NCI-H526 treated with DMSO at 0.1 percent for 48 hours (cell line): Measurements from ENCODE around the gene IL34.

ENCODE experiments used
- DNase-seq: peaks from one replicate; lab custom pipeline; 2025; lab: John Stamatoyannopoulos, UW

IL34 gene

DNA sequence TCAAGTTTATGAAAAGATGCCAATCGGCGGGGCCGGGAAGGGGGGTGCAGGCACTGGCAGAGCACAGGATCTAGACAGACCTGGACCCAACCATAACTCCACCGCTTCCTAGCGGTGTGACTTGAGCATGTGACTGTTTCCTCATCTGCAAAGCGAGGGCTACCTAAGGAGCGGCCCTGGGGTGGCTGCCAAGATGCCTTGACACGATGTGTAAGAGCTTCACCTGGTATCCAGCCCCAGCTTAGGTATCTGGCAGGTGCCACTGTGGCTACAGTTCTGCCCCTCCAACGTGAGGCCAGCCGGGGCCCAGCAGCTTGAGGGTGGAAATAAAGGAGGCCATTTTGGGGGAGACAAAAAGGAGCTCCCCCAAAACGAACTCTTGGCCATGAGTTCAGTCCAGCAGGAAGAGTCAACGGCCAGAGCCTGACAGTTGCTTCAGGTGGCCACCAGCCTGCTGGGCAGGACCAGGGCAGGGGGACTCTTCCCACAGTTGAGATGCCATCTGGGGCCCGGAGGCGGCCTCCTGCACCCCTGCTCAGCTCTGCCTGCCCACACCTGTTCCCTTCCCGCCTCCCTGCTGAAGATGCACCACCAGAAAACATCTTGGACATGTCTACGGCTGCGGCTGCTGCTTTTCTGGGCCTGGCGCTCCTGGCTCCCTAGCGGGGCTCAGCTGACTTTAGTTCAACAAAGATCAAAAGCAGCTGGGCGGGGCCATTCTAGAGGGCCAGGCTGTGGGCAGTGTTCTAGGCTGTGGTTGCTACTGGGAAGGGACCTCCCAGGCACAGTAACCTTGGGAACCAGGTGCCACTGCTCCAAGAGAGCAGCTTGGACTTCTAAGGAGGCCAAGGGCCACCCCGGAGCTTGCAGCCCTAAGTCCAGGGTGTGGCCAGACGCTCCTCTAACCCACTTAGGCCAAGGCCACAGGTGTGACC is 42.9 kb downstream of the IL34 start:
- no peak for DNase-seq

DNA sequence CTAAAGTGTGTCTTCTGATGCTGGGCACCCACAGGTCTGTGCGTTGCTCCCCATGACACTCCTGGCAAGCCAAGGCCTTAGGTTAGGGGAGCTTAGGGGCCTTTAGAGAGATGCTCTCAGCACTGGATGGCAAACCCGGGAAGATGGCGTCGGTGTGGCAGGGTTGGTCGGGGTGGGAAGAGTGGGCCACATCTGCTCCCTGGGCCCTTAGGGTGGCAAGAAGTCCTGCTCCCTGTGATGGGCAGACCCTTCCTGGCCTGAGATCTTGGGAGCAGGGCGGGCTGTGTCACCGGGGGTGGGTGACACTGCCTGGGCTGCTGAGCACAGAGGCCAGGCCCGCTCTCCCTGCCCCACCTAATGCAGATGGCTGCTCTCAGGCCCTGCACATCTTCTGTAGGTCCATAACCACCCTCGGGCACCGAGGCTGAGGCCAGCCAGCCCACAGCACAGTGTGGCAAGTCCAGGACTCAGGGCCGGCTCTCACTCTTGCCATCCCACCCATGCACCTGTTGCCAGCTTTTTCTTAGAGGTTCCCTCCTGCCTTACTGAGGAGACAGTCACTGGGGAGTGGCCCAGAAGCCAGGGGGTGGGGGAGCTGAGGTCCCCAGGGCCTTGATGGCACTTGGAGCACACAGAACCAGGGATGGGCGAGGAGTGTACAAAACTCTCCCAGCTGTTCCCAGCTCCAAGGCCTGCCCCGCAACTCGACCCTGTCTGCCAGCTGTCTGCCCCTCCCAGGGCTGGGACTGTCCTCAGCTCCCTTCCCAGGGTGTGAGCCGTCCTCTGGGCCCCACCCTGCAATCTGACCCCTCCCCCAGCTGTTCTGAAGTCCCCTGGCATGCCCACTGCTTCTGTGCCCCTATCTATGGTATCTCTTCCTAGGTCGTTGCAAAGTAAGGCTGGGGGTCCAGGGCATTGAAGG is 43.9 kb downstream of the IL34 start:
- no peak for DNase-seq

DNA sequence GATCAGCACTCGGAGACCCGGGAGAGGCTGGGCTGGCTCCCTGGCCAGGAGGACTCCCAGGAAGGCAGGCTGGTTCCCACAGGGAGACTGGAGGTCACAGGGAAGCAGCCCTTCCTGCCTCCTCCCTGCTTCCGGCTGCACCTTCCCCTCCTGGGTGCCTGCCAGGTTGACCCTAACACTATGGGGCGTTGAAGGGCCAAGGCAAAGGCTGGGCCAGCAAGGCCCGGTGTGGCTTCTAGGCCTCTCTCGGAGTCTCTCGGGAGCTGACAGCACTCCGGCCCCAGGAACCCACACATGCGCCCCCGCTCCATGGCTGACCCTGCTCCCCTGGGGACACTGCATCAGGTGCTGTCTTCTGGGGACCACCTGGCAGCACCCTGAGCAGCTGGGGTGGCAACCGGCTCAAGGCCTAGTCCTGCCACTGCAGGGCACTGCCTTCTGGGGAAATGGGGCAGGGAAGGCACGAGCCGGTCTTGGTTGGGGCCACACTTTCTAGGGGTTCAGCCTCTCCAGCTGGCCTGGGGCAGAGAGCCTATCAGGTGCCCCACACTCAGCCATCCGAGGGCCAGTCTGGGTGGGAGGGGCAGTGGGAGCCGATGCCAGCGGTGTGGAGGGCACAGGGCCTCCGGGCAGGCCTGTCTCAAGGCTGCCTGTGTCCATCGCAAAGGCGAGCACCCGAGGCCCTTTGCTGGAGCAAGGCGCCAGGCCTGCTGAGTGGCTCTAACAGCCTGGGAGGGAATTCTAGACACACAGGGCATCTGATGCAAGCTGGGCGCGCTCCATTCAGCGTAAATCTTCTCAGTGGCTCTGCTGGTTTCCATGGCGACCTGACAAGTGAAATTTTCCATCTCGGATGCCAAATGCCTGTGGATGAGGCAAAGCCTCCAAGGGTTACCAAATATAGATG is 45.1 kb downstream of the IL34 start:
- DNase-seq, result no peak

DNA sequence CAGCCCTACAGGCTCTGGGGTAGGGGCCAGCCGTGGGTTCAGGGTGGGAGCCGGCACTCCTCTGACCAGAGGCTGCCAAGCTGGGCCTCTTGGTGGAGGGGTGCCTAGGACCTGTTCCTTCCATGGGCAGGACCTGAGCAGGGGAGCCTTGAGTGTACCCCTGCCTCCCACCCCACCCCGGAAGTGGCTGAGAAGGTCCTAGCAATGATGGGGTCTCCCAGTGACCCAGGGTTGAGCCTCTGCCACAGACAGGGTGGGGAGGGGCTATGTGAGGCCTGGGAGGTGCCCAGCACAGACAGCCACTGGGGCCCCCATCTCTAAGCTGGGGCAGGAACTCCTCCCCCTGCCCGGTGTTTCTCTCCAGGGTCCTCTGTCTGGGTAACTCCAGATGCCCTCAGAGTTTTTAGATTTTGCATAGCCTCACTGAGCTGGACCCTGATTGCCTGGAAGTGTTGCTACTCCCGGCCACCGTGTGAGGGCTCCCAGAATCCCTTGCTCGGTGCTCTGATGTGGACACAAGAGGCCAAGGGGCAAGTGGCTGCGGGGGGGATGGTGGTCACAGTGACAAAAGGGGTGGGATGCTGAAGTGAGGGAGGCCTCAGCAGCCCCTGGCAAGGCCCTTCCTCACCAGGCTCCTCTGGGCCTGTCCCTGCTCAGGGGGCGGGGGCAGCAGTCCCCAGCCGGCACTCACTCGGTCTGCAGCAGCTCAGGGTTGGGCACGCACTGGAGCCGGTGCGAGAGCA is 45.9 kb downstream of the IL34 start:
- DNase-seq, result no peak

DNA sequence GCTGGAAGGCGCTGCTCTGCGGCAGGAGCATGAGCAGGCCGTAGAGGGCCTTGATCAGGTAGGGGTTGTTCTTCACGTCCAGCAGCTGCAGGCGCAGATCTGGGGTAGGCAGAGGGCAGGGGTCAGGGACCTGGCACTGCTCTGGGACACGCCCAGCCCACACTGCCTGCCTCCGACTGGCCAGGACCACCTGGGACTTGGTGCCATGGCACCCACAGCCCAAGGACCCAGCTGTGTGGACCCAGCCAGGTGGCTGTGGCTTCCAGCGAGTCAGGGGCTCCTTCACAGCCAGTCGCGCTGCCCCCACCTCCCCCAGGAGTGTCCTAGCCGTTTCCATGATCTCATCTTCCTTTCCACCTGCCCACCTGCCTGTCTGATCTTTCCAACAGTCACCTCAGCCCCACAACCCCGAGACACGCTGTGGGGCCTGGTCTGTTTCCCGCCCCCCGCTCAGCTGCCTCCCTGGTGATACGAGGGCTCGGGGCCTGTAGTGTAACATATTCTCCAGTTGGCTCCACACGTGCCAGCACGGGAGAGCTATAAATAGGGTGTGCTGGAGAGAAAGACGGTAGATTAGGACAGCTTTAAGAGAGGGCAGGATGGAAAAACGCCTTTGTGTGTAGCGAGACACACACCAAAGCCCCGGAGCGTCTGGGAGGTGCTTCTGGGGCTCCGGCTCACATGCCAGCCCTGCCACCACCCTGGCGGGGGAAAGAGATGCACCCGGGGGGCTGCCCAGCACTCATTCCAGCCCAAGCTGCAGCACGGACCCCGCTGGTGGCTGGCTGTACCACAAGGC is 46.7 kb downstream of the IL34 start:
- DNase-seq, result no peak

DNA sequence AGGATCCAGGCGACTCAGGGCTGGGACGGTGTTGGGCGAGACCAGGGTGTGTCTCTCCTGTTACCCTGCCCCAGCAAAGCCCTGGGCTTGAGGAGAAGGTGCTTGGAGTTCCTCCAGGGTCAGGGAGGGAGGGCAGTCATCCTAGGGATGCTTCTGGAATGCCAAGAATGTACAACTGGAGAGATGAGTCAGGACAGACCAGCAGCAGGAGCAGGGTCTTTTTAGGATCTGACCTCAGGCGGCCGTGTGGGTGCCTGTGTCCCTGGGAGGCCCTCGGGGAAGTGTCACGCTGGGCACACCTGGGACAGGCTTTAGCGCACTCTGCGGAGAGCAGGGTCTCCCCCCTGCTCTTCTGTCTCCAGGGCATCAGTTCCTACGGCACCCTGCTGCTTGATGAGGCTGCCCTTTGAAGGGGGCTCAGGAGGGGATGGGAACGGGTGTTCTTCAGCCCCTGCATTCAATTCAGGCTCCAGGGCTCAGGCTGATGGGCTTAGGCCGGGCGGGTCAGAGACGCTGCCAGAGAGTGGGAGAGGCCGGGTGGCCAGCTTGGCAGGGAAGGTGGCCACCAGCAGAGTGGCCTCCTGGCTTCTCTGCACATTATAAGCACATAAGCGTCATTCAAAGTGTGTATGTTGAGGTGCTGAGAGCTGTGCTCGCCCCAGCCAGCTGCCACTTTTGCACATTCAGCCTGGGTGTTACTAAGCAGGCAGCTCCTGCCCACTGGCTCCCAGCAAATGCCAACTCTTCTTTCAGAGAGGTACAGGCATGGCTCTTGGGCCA is 47.9 kb downstream of the IL34 start:
- DNase-seq, result no peak

DNA sequence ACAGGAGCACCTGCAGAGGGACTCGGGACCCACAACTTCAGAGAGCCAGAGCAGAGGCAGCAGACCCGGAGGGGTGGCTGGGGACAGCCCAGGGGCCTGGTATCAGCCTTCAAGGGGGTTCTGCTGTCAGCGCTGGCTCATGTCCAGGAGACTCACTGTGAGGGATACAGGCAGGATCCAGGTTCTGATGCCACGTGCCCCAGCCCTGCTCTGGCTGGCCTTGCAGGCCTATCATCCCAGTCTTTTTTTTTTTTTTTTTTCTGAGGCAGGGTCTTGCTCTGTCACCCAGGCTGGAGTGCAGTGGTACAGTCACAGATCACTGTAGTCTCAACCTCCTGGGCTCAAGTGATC is 48.5 kb downstream of the IL34 start:
- no peak for DNase-seq

DNA sequence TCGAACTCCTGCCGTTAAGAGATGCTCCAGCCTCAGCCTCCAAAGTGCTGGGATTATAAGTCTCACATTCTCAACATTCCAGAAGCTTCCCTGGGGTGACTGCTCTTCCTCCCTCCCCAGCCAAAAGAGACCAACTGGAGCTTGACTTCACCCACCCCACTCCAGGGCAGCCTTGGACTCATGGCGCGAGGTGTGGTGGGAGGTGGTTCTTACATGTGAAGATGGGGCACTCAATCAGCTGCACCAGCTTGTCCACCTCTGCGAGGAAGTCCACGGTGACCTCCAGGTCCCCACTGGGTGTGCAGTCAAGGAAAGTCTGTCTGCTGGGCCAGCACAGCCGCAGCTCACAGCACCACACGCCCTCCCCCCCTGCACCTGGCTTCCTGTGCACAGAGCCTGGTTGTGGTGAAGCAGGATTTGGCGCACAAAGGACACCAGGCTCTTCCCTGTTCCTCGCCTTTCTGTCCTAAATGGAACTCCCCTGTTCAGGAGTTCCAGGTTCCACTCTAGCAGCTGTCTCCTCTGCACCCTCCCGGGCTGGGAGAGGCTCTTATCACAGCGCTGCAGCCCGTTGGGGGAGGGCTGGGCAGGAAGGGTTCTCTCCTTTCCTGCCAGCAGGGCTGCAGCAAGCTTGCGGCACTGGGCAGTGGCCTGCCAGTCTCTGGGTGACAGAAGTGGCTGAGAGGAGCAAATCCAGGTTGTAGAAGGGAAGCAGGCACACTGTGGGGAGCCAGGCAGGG is 49.1 kb downstream of the IL34 start:
- DNase-seq, result no peak

DNA sequence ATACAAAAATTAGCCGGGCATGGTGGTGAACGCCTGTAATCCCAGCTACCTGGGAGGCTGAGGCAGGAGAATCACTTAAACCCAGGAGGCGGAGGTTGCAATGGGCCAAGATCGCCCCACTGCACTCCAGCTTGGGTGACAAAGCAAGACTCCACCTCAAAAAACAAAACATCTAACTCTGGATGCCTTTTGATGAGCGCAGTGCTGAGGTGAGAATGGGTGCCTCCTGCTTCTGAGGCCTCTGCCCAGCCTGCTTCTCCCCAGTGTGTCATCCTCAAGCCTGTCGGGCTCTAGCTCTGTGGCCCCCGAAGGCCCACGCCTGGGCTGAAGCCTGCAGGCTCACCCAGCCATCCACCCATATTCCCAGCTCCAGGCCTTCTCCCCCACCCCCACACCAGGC is 50.0 kb downstream of the IL34 start:
- no peak for DNase-seq

DNA sequence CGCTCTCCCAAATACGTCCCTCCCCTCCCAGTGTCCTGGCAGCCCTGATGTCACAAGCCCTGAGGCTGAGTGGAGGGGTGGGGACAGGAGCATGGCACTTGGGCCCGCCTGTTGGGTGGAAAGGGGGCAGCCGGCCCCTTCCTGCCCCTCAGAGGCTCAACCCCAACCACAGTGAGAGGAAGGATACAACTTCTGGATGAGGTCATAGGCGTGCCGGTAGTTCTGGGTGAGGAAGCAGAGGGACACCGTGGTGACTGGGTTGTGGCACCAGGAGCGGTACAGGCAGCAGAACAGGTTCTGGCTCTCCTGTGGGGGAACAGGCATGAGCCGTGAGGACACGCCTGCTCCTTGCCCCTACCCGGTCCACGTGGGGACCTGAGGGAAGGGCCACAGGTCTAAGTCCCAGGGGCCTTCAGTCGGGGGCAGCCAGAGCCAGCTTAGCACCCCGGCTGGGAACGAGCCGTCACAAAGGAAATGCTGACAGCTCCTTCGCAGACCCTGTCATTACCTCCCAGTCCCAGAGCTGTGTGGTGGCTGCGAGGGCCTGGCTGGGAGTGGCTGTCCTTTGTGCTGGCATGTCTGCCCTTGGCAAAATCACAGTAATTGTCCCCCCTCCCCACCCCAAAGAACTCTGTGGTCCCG is 50.7 kb downstream of the IL34 start:
- DNase-seq, result no peak

DNA sequence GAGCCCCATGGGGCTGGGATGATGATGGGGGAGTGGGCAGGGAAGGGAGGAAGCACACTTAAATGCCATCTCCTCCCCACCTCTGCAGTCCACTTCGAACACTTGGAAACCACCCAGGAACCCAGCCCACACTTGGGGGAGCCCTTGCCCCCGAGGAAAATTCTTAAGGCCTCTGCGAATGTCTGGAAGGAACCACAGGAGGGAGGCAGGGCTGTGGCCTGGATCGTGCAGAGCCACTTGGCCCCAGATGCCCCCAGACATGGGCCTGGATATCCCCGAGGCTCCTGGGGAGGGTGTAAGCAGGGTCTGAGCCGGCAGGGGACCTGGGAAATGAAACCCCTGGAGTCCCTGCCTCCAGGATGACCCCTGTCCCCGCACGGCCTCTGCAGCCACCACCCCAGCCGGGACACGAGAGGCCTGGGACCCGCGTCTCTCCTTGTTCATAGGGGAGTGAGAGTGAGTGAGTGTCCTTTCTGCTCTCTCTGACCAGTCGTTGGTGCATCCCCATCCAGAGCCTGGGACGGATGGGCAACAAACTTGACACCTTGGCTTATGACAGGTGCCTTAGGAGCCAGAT is 51.3 kb downstream of the IL34 start:
- no peak for DNase-seq

DNA sequence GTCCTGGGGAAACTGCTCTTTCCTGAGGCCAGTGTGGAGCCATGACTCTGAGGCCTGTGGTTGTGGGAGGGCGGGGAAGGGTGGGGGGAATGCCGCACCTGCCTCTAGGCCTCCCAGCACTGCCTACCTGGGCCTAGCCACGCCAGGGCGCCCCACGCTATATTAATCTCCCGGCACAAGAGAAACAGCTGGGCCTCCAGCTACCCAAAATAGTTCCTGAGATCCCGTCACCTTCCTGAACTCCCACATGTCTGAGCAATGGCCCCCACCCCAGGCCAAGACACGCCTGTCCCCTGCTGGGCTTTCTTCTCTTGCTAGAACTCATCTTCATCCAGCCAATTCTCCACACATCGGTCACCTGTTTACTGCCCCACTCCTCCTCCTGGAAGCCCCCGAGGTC is 52.5 kb downstream of the IL34 start:
- no peak for DNase-seq

DNA sequence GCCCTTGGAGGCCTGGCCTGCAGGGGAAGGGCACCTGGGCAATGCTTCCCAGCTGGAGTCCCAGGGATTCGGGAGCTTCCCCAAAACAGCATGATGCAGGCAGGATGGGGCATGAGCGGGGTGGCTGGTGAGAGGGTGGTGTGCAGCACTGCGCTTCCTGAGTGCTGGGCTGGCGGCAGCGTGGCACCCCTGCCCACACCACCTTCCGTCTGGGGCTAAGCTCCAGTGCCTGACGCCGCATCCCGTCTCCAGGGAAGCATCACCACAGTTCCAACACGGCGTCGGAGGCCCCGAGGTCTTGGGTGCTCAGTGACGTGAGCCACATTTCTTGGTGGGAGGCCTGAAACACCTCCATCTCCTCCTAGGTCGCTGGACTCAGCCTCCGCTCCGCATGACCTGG is 53.3 kb downstream of the IL34 start:
- DNase-seq, result no peak

DNA sequence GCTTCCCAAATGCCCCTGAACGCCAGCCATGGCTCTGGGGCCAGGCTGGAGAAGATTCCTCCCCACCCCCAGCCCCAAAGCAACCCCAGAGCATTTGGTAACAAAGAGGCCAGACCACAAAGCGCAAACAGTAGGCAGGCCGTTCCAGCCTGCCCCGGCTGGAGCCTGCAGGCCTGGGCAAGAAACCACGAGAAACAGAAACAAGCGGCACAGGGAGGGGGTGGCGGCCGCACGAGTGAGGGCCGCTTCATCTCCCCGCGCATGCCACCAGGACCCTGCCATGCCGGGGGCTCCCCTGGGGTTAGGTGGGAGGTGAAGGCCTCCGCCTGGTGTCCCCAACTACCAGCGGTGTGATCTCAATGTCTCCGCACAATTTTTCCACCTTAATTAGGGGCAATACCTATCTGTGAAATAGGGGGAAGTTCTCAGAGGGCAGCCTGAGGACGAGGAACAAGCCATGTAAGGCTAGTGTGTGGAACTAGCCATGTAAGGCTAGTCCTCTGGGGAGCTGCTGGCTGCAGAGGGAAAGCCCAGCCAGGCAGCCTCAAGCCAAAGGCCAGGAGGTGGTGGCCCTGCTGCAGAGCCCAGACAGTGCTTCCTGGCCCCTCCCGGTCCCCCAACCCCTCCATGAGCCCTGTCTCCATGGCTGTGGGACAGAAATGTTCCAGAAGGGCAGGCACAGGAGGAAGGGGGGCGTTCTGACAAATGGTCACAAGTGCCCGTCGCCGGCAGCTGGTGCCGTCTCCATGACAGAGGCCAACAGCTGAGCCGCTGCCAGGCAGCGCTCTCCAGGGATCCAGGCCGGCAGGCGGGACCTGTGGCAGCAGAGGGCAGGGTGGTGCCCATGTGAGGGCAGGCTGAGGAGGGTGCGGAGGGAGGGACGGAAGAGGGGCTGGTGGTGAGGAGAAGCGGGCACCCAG is 54.0 kb downstream of the IL34 start:
- no peak for DNase-seq

DNA sequence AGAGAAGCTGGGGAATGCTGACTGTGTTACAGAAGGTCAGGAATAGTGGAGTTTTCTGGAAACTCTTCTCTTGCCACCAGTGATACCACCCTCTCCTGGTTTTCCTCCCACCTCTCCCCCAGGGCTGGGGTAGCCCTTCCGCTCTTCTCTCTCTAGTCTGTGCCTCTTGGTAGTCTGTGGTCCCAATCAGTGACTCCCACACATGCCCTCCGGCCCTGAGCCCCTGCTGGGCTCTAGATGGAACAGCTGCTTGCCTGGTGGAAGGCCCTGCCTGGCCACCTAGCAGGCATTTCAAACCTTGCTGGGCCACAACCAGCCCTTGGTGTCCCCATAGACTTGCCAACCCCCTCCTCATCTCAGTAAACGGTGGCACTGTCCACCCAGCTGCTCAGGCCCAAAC is 54.7 kb downstream of the IL34 start:
- no peak for DNase-seq

DNA sequence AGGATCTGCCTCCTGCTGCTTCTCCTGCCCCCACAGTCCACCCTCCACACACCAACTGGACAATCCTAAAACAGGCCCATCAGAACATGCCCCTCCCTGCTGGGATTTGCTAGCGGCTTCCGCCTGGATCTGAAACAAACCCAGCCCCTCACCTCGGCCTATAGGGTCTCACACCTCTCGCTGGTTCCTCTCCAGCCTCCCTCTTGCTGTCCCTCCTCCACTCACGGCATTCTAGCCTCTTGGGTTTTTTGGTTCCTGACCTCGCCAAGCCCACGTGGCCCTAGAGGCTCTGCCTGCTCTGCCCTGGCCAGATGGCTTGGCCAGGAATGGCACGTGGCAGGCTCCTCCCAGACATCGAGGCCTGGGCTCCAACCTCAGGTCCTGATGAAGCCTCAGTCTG is 55.2 kb downstream of the IL34 start:
- DNase-seq, result no peak

DNA sequence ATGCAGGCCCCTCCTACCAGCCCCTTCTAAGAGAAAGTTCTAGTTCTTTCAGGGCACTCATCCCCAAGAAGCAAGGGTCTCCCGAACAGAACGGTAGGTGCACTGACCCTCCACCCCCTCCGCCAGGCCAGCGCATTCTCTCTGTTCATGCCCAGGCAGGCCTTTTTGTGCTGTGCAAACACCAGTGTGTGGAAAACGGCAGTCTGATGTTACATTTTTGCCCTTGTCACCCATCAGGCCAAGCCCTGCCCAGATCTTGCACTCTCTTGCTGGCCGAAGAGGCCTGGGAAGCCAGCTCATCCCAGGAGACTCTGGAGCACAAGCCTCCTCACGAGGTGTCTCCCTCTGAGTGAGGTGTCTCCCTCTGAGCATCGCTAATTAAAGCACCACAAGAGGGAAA is 55.6 kb downstream of the IL34 start:
- no peak for DNase-seq
